ENCODE data around the gene ADH4.
"Not testable (repeated sequence)": the region's sequence is repeated elsewhere in the genome, so short reads cannot be mapped to it uniquely, and the experiment has no call there.

ADH4 gene

DNA sequence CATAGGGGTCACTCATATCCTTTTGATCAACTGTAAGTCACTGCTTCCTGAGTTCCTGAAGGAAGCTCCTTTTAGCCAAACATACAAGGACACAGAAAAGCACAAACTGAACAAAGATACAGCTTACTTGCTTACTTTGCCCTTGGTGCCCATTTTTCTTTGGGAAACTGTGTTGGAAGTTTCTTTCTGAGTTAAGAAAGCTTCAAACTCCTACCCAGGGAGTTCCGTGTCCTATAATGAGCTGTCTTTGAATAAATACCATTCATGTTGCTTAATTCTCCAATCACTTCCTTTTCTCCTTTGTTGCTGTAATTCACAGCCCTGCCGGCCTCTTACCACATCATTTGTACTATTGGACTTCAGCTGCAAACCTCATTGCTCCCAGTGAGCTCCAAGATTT lies at the start of gene ADH4:
Gene ADH4 (minus strand): TSS at position 228 of the 400 bp plus-strand sequence. CDS start 75 bp downstream, at position 153.
- Mint-ChIP-seq H3K4me3 (no peak within 1 kb of the TSS), H3K4me1 (no peaks in the 10 kb centered on the region), H3K27ac (no peak within 1 kb of the TSS)

DNA sequence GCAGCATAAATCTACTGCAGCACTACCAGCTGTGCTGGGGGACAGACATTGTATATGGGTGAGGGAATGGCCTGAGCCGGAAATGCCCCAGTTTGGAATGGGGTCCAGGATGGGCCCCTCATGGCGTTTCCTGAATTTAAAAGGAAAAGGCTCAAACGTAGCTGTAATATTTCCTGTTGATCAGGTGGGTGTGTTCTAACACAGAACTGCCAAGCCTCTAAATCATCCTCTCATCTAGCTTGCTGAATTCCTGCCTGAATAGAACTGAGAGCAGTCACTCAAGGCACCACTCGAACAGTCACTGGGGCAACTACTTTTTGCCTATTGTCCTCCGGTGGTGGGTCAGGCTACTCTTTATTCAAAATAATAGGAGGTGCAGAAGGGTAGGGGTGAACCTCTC lies 46.2 kb upstream of the ADH4 start:
- Mint-ChIP-seq H3K36me3 (no peaks in the 10 kb centered on the region), H3K9me3 (peaks cover 18% of the 10 kb centered on the region), H3K27ac (no peak overlapping the region), H3K4me3 (no peak overlapping the region), H3K27me3 (no peaks in the 10 kb centered on the region), H3K4me1 (no peaks in the 10 kb centered on the region)
- CTCF ChIA-PET: no interaction called here
- no peak for DNase-seq

More for the DNA sequence above, at the start of gene ADH4:
- CTCF ChIA-PET: interaction anchor here (1.1 kb wide), 1 partner anchor 88 kb away, joined by 3 read pairs; no protein-coding TSS in a partner anchor
- no peaks in the 10 kb centered on the region for H3K9me3 Mint-ChIP-seq
- peaks cover 4% of the 10 kb centered on the region for H3K27me3 Mint-ChIP-seq
- no peak for DNase-seq
- no peaks in the 10 kb centered on the region for H3K36me3 Mint-ChIP-seq

DNA sequence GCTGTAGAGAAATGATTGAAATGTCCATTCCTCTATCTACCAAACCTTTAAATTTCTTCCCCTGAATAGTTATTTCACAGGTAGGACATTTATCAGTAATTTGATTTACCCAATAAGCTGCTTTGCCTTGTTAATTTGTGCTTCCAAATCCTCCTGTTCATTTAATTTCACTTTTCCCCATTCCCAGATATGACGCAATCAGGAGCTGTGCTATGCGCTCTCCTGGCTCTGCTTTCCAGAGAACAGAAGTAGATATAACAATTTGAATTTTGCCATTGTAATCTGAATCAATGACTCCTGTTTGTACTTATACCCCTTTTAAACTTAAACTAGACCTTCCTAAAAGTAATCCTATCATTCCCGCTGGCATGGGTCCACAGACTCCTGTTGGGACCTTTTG lies 45.8 kb upstream of the ADH4 start:
- H3K36me3 Mint-ChIP-seq, CTCF ChIA-PET, H3K27ac Mint-ChIP-seq, H3K4me3 Mint-ChIP-seq, H3K27me3 Mint-ChIP-seq, H3K4me1 Mint-ChIP-seq, DNase-seq: not testable (repeated sequence)
- peaks cover 18% of the 10 kb centered on the region for H3K9me3 Mint-ChIP-seq

DNA sequence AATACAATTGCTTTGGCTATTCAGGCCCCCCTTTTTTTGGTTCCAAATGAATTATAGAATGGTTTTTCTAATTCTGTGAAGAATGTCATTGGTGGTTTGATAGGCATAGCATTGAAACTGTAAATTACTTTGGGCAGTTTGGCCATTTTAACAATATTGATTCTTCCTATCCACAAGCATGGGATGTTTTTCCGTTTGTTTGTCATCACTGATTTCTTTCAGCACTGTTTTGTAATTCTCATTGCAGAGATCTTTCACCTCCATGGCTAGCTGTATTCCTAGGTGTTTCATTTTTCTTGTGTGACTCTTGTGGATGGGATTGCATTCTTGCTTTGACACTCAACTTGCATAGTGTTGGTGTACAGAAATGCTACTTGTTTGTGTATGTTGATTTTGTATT lies 41.9 kb upstream of the ADH4 start:
- Mint-ChIP-seq H3K27me3 (no peaks in the 10 kb centered on the region), H3K36me3 (no peaks in the 10 kb centered on the region), H3K9me3 (peaks cover 12% of the 10 kb centered on the region), H3K4me3 (no peak overlapping the region), H3K4me1 (no peaks in the 10 kb centered on the region), H3K27ac (no peak overlapping the region)
- no peak for DNase-seq
- CTCF ChIA-PET: no interaction called here

DNA sequence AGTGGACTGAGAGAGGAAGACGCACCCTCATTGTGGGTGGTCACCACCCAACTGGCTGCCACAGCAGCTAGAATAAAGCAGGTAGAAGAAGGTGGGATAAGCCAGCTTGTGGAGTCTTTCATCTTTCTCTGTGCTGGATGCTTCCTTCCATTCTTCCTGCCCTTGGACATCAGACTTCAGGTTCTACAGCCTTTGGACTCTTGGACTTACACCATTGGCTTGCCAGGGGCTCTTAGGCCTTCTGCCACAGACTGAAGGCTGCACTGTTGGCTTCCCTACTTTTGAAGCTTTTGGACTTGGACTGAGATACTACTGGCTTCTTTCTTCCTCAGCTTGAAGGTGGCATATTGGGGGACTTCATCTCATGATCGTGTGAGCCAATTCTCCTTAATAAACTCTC lies 41.5 kb upstream of the ADH4 start:
- Mint-ChIP-seq H3K27me3 (no peaks in the 10 kb centered on the region), H3K27ac (no peak overlapping the region), H3K4me3 (no peak overlapping the region), H3K4me1 (no peaks in the 10 kb centered on the region), H3K9me3 (peaks cover 9% of the 10 kb centered on the region), H3K36me3 (no peaks in the 10 kb centered on the region)
- DNase-seq: no peak
- CTCF ChIA-PET: no interaction called here

DNA sequence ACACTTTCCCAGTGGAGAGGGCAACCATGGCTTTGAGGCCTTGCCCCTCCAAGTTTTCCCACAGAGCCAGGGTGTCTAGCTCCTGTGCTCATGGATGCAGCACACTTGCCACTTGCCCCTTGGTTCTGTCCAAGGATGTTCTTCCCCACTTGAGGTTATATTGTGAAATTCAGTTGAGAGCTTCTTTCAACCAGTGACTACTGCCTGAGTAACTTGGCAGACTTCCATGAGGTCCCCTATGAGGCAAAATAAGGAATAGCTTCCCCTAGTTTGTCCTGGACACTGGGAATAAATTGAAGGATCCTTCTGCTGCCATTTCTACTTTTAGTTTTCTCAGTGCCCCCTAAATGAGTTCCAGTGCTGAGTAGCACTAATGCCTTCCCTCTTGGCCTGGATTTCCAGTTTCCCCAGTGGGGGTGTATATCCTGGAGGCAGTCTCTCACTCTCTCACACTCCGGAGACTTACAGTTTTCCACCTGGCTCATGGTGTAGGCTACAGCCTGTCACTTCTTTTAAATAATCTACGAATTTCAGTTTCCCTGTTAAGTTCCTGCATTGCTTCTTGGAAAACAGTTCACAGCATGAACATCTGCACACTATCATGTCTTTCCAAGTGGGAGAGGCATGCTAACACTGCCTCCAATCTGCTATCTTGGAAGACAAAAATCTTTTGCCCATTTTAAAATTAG lies 36.4 kb upstream of the ADH4 start:
- CTCF ChIA-PET: no interaction called here
- H3K27ac Mint-ChIP-seq: no peak overlapping the region
- no peaks in the 10 kb centered on the region for H3K36me3 Mint-ChIP-seq
- H3K4me1 Mint-ChIP-seq: no peaks in the 10 kb centered on the region
- DNase-seq: no peak
- H3K27me3 Mint-ChIP-seq: no peaks in the 10 kb centered on the region
- H3K4me3 Mint-ChIP-seq: no peak overlapping the region
- no peaks in the 10 kb centered on the region for H3K9me3 Mint-ChIP-seq

DNA sequence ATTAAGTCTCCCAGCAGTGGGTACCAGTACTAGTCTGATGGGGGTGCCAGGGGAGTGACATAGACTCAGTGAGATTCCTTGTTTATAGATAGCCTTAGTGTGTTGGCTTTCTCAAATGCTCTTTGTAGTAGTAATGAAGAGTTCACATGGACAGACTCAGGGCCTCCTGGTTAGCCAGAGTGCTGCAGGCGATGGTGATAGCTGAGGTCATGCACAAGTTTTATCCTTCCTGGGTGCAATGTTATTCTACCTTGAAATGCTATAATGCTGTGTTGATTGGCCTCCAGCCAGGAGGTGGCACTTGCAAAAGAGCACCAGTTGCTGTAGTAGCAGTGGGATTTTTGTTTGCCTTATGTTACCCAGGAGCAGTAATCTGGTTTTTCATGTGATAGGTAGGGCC lies 35.5 kb upstream of the ADH4 start:
- H3K4me1 Mint-ChIP-seq: no peaks in the 10 kb centered on the region
- no peak for DNase-seq
- no peak overlapping the region for H3K27ac Mint-ChIP-seq

DNA sequence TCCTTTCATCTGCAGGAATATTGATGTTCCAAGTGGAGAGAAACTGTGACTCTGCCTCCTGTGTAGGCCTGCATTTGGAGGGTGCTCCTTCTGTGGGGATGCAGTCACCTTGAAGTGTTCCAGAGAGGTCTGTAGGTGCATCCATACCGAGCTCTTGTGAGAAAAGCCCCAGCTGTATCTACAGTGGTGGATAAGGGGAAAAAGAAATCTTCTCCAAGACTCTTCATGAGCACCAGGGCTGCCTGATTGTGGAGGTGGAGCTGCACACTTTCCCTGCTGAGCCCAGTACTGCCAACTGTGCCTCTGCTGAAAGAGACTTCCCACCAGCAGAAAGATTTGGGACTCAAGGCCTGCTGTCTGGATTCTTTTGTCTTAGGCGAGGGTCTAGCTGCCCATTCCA lies 35.1 kb upstream of the ADH4 start:
- H3K4me3 Mint-ChIP-seq: no peak overlapping the region

More for the DNA sequence above, 35.5 kb upstream of the ADH4 start:
- Mint-ChIP-seq H3K27me3 (no peaks in the 10 kb centered on the region), H3K36me3 (no peaks in the 10 kb centered on the region), H3K4me3 (no peak overlapping the region), H3K9me3 (peaks cover 2% of the 10 kb centered on the region)
- CTCF ChIA-PET: no interaction called here

DNA sequence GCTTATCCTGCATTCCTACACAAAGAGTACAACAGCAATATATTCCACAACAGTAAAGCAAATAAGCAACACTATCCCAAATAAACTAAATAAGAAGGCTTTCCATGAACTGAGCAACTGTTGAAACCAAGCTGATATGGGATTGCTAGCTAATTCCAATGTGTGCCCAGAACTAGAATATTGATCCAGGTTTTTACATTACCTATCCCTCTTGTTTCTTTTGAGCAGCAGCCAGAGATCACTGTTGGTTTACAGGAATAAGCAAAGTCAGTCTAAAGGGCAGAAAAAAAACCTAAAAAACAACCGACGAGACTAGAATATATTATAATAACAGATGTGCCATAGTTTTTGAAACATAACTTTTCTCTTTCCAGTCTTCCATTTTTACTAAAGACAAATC lies 22.4 kb upstream of the ADH4 start:
- H3K27me3 Mint-ChIP-seq: no peaks in the 10 kb centered on the region
- DNase-seq: no peak
- no peaks in the 10 kb centered on the region for H3K4me1 Mint-ChIP-seq
- no peaks in the 10 kb centered on the region for H3K36me3 Mint-ChIP-seq
- peaks cover 3% of the 10 kb centered on the region for H3K9me3 Mint-ChIP-seq
- no peak overlapping the region for H3K4me3 Mint-ChIP-seq
- H3K27ac Mint-ChIP-seq: no peak overlapping the region
- CTCF ChIA-PET: no interaction called here

More for the DNA sequence above, 35.1 kb upstream of the ADH4 start:
- Mint-ChIP-seq H3K36me3 (no peaks in the 10 kb centered on the region), H3K27me3 (no peaks in the 10 kb centered on the region), H3K4me1 (no peaks in the 10 kb centered on the region), H3K9me3 (peaks cover 2% of the 10 kb centered on the region), H3K27ac (no peak overlapping the region)
- DNase-seq: no peak
- CTCF ChIA-PET: no interaction called here

DNA sequence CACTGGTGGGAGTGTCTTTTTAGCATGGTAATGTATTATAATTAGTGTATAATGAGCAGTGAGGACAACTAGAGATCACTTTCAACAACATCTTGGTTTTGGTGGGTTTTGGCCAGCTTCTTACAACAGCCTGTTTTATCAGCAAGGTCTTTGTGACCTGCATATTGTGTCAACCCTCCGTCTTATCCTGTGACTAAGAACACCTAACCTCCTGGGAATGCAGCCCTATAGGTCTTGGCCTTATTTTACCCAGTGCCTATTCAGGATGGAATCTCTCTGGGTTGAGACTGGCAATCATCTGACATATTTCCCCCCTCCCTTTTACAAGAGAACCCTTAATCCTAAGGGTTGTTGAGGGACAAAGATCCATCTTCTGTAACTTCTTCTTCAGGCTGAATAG lies 21.9 kb upstream of the ADH4 start:
- Mint-ChIP-seq H3K4me3 (no peak overlapping the region), H3K4me1 (no peaks in the 10 kb centered on the region)
- CTCF ChIA-PET: no interaction called here

DNA sequence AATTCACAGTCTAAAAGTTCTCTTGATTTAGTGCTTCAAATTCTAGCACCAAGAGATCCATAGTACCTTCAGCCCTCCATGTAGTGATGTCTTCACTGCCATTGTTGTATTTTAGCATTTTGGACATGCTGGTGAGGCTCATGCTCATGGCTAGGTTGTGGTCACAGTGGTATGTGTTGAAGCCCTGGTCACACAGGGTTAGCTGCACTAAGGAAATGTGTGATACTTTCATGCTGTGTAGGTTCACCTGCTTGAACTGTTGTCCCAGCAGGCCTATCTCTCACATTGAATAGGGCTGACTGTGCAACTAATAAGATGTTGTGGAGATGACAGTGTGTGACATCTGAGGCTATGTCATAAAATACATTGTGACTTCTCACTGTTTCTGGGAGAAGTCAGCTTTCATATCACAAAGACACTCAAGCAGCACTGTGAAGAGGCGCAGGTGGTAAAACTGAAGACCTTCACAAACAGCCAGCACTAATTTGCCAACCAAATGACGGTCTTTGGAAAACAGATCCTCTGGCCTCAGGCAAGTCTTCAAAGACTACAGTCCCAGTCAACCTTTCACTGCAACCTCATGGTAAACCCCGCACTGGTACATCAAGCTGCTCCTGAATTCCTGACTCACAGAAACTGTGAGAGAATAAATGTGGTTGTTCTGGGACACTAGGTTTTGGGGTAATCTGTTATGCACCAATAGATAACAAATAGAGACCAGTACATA lies 17.4 kb upstream of the ADH4 start:
- no peak overlapping the region for H3K27ac Mint-ChIP-seq
- H3K4me3 Mint-ChIP-seq: no peak overlapping the region
- no peaks in the 10 kb centered on the region for H3K36me3 Mint-ChIP-seq
- CTCF ChIA-PET: no interaction called here
- no peaks in the 10 kb centered on the region for H3K27me3 Mint-ChIP-seq
- no peak for DNase-seq
- H3K4me1 Mint-ChIP-seq: no peaks in the 10 kb centered on the region
- peaks cover 1% of the 10 kb centered on the region for H3K9me3 Mint-ChIP-seq

More for the DNA sequence above, 21.9 kb upstream of the ADH4 start:
- H3K36me3 Mint-ChIP-seq: no peaks in the 10 kb centered on the region
- H3K27ac Mint-ChIP-seq: no peak overlapping the region
- no peaks in the 10 kb centered on the region for H3K27me3 Mint-ChIP-seq
- peaks cover 3% of the 10 kb centered on the region for H3K9me3 Mint-ChIP-seq
- DNase-seq: no peak

DNA sequence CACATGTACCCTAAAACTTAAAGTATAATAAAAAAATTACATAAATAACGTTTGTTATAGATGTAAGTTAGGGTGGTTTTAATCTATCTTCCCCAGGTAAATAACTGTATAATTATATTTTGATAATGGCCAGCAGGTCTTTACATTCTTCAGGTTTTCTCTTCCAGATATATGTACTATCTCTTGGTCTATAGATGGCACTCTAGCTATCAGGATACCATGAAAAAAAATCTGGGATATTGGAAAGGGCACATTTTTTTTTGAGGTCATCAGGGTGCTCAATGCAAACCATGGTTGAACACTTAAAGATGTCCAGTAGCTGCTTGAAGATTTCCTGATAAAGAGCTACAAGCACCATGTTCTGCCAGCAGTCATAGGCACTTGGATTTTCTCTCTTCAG lies 15.6 kb upstream of the ADH4 start:
- H3K36me3 Mint-ChIP-seq: no peaks in the 10 kb centered on the region
- CTCF ChIA-PET: no interaction called here
- no peak for DNase-seq
- H3K27ac Mint-ChIP-seq: no peak overlapping the region
- no peaks in the 10 kb centered on the region for H3K4me1 Mint-ChIP-seq
- no peak overlapping the region for H3K4me3 Mint-ChIP-seq
- H3K27me3 Mint-ChIP-seq: no peaks in the 10 kb centered on the region
- no peaks in the 10 kb centered on the region for H3K9me3 Mint-ChIP-seq

DNA sequence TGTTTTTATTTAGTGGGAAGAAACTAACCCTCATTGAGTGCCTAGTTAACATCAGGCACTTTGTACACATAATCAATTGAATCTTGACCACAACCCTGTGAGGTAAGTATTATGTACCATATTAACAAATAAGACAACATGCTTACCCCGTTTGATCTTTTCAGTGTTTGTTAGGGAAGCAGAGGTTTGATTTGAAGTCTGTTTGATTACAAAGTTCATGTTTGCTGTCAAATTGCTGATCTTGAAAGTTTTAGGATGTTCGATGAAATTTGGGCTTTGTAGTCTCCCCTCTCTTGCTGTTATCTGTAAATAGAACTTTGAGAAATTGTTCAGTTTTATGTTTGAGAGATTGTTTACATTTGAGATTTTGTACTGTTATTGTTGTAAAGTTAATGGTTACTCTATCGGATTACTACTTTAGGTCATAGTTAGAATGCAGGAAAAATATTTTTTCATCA lies 13.4 kb upstream of the ADH4 start:
- CTCF ChIA-PET: no interaction called here
- H3K4me1 Mint-ChIP-seq: no peaks in the 10 kb centered on the region
- H3K9me3 Mint-ChIP-seq: no peaks in the 10 kb centered on the region
- no peaks in the 10 kb centered on the region for H3K27me3 Mint-ChIP-seq
- H3K4me3 Mint-ChIP-seq: no peak overlapping the region
- DNase-seq: no peak
- no peak overlapping the region for H3K27ac Mint-ChIP-seq
- H3K36me3 Mint-ChIP-seq: no peaks in the 10 kb centered on the region

DNA sequence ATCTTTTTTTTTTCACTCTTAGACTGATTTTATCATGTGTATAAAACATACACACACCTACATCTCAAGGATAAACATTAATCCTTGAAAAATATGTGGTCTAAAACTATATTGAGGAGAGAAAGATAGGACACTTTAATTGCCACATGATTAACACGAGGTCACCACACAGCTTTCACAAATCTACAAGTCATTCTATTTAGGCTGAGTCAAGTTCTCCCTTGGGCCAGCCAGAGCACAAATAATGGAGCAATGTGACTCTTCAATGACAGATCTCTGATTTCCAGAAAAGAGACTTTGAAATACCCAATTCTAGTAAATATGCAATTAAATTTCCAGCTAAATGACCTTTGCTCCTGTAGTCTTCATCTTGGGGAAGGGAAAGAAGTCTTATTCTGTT lies 12.9 kb upstream of the ADH4 start:
- Mint-ChIP-seq H3K36me3 (no peaks in the 10 kb centered on the region), H3K27ac (no peak overlapping the region), H3K27me3 (no peaks in the 10 kb centered on the region), H3K4me3 (no peak overlapping the region), H3K9me3 (no peaks in the 10 kb centered on the region), H3K4me1 (no peaks in the 10 kb centered on the region)
- DNase-seq: no peak
- CTCF ChIA-PET: no interaction called here

DNA sequence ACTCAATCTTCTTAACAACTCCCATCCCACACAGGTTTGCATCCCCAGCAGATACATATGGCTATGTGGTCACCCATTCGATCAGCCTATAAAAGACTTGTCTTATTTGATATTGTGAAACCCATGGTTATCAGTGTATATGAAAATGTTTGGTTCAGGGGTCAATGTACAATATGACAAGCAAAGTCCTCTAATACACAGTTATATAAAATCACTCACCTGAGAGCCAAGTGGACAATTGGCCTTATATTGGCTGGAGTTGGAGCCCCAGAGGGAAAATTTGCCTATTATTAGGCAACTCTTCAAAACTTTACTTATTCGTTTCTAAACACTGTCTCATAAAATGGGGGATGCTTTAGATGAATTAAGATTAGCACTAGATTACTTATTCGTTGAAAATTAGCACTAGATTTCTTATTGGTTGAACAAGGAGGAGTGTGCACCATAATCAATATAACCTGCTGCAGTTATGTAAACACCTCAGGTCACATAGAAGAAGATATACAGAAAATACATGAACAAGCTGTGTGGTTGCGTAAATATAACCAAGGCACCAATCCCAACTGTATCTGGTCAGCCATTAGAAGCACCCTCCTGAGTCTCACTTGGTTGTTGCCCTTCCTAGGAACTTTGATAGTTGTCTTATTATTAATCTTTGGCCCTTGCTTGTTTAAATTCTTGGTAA lies 10.7 kb upstream of the ADH4 start:
- Mint-ChIP-seq H3K4me1 (no peaks in the 10 kb centered on the region), H3K36me3 (no peaks in the 10 kb centered on the region), H3K27me3 (no peaks in the 10 kb centered on the region), H3K27ac (no peak overlapping the region), H3K9me3 (no peaks in the 10 kb centered on the region), H3K4me3 (no peak overlapping the region)
- DNase-seq: no peak
- CTCF ChIA-PET: no interaction called here
